ENCODE results near the gene SLC25A48. TPM values are rescaled to one million over a fixed set of nuclear protein-coding genes. Genes with fewer than 3 reads are reported as not detected.

SLC25A48 gene
- total and polyA plus RNA-seq, 2 of the 4 experiments (the other 2 are of a cell fraction): not detected

- ChIA-PET POLR2A (ENCODE audit: unreplicated experiment) (no interaction called here), CTCF (no interaction called here)
- no peaks in the 10 kb centered on the region for H4K20me1 ChIP-seq (ENCODE audit: insufficient read depth, low read length)
- no peak overlapping the region for H3K18ac ChIP-seq (ENCODE audit: low read depth, low read length)
- TF ChIP-seq MAZ (IDR thresholded peaks at IDR 0.05; ENCODE audit: borderline replicate concordance, low read depth, low read length) (no peak), CHD1 (IDR thresholded peaks at IDR 0.05; ENCODE audit: low read depth, low read length) (no peak), FOS (IDR thresholded peaks at IDR 0.05; ENCODE audit: low read depth, low read length) (no peak), RCOR1 (IDR thresholded peaks at IDR 0.05; ENCODE audit: insufficient replicate concordance, low read length) (no peak), USF2 (IDR thresholded peaks at IDR 0.05; ENCODE audit: low read depth, low read length) (no peak), SMC3 (IDR thresholded peaks at IDR 0.05; ENCODE audit: low read depth, low read length) (no peak), MAFK (IDR thresholded peaks at IDR 0.05; ENCODE audit: low read depth, low read length) (no peak), BHLHE40 (IDR thresholded peaks at IDR 0.05; ENCODE audit: low read depth, low read length) (no peak), POLR2A (IDR thresholded peaks at IDR 0.05; ENCODE audit: low read depth, low read length) (no peak), MXI1 (IDR thresholded peaks at IDR 0.05; ENCODE audit: borderline replicate concordance, low read depth, low read length) (no peak), RAD21 (IDR thresholded peaks at IDR 0.05; ENCODE audit: low read length) (no peak), ELK1 (IDR thresholded peaks at IDR 0.05; ENCODE audit: borderline replicate concordance, low read depth, low read length) (no peak), NFE2L2 (IDR thresholded peaks at IDR 0.05; ENCODE audit: low read depth, low read length) (no peak)
- intact Hi-C loops (cut with micrococcal nuclease) (no loop called here), dilution Hi-C loops (cut with HindIII; ENCODE audit: low sequenced_read_pairs, unreplicated experiment) (no loop called here), in situ Hi-C loops (cut with MboI; ENCODE audit: low sequenced_read_pairs) (no loop called here)
- no peak overlapping the region for H3K23ac ChIP-seq (ENCODE audit: low read depth, low read length)
- no peak overlapping the region for H3K4me3 ChIP-seq (ENCODE audit: insufficient read depth, low read depth, low read length)
- no peak overlapping the region for H4K8ac ChIP-seq (ENCODE audit: low read depth in 2 of 2, low read length in 2 of 2)
- no peak overlapping the region for H2AK9ac ChIP-seq (replicated peaks; ENCODE audit: low read depth, low read length, poor library complexity)
- ATAC-seq (ENCODE audit: low read depth) (no peak), DNase-seq (no peak)
- 50% methylated on average over 1 of the region's 4 CpGs; no CpG with 5 or more reads in 1 of the 2 experiments for WGBS, 2 experiments (ENCODE audit: extremely low coverage in 2 of 2, insufficient read length in 1 of 2)
- peaks cover 8% of the 10 kb centered on the region; the same call in 1 of the 2 replicates for H3K27me3 ChIP-seq (ENCODE audit: control insufficient read depth, insufficient read depth, low read length)
- H4K5ac ChIP-seq (ENCODE audit: low read depth, low read length): no peak overlapping the region
- no peaks in the 10 kb centered on the region for H3K9me3 ChIP-seq (ENCODE audit: control insufficient read depth, insufficient read depth, low read length)
- H2BK15ac ChIP-seq (ENCODE audit: low read depth, low read length): no peak overlapping the region
- H3K9ac ChIP-seq (ENCODE audit: low read depth, low read length): no peak overlapping the region
- no peak overlapping the region for H2BK120ac ChIP-seq (ENCODE audit: low read depth, low read length)
- no peak overlapping the region for H4K91ac ChIP-seq (ENCODE audit: insufficient read depth, low read depth, low read length)
- no peak overlapping the region for H2AFZ ChIP-seq (replicated peaks; ENCODE audit: low read length, poor library complexity)
- H3K4ac ChIP-seq (ENCODE audit: low read depth, low read length): no peak overlapping the region
- BruUV-seq (replicated peaks): no TSS peak
- no peak overlapping the region for H3K4me2 ChIP-seq (ENCODE audit: low read depth, low read length)
- no peaks in the 10 kb centered on the region for H3K36me3 ChIP-seq (ENCODE audit: control insufficient read depth, insufficient read depth, low read length)
- no peak overlapping the region for H2BK20ac ChIP-seq (ENCODE audit: low read depth, low read length)
- no peak overlapping the region for H2BK5ac ChIP-seq (ENCODE audit: low read depth, low read length, poor library complexity, severe bottlenecking)
- no peaks in the 10 kb centered on the region for H3K4me1 ChIP-seq (ENCODE audit: control insufficient read depth, insufficient read depth, low read length)
- no peaks in the 10 kb centered on the region for H3K9me1 ChIP-seq (ENCODE audit: insufficient read depth, low read length)
- no peak overlapping the region for H3K56ac ChIP-seq (ENCODE audit: extremely low read depth, insufficient read depth, low read length)
- H2AK5ac ChIP-seq (ENCODE audit: low read depth, low read length): no peak overlapping the region
- no peaks in the 10 kb centered on the region for H3K79me1 ChIP-seq (ENCODE audit: low read depth in 1 of 2, low read length in 2 of 2)
- no peak overlapping the region for H3K27ac ChIP-seq (ENCODE audit: insufficient read depth, low read length)
- H3K14ac ChIP-seq (replicated peaks; ENCODE audit: low read depth, low read length): no peak overlapping the region
Measured at GRCh38 chr5:135822959-135823358, 11.5 kb upstream of the SLC25A48 start.
